ENCODE results near the gene R3HDM2. TPM values are rescaled to one million over a fixed set of nuclear protein-coding genes. Genes with fewer than 3 reads are reported as not detected.
A peak's percentile ranks its signal among the peaks of the same experiment; 100 is the strongest.
"Not testable (repeated sequence)": the region's sequence is repeated elsewhere in the genome, so short reads cannot be mapped to it uniquely, and the experiment has no call there.

R3HDM2 gene
- total RNA-seq, 1 experiment from 2014 or later, result 64.8 TPM

GRCh38 chr12:57369202-57369601, 61.6 kb downstream of the R3HDM2 start:
- intact Hi-C loops (cut with micrococcal nuclease), result no loop called here
- POLR2A ChIA-PET, result no interaction called here
- Mint-ChIP-seq H3K4me1 (ENCODE audit: insufficient read depth, unreplicated experiment) (no peaks in the 10 kb centered on the region), H3K36me3 (ENCODE audit: insufficient read depth, unreplicated experiment) (peaks cover 28% of the 10 kb centered on the region), H3K27me3 (ENCODE audit: insufficient read depth, unreplicated experiment) (no peaks in the 10 kb centered on the region), H3K4me3 (ENCODE audit: unreplicated experiment) (no peak overlapping the region), H3K9me3 (ENCODE audit: unreplicated experiment) (peaks cover 7% of the 10 kb centered on the region), H3K27ac (ENCODE audit: low read depth, unreplicated experiment) (no peak overlapping the region)
- CTCF ChIA-PET, result interaction anchor here (0.6 to 1.2 kb wide), 4 partner anchors 20 to 155 kb away, joined by 3 to 4 read pairs (median 3); no protein-coding TSS in a partner anchor
- no peak for DNase-seq (ENCODE audit: unreplicated experiment)
- BruUV-seq (replicated peaks), result no TSS peak
- no peak for TF ChIP-seq CTCF (IDR thresholded peaks at IDR 0.05; ENCODE audit: unreplicated experiment)

GRCh38 chr12:57368349-57369095, 62.3 kb downstream of the R3HDM2 start:
- POLR2A ChIA-PET, result no interaction called here
- no peak overlapping the region for H3K4me3 Mint-ChIP-seq (ENCODE audit: unreplicated experiment)
- no peak for TF ChIP-seq CTCF (IDR thresholded peaks at IDR 0.05; ENCODE audit: unreplicated experiment)
- intact Hi-C loops (cut with micrococcal nuclease), result no loop called here
- CTCF ChIA-PET, result interaction anchor here (0.7 to 1.2 kb wide), 4 partner anchors 21 to 155 kb away, joined by 3 to 4 read pairs (median 3); no protein-coding TSS in a partner anchor
- peaks cover 7% of the 10 kb centered on the region for H3K9me3 Mint-ChIP-seq (ENCODE audit: unreplicated experiment)
- peaks cover 28% of the 10 kb centered on the region for H3K36me3 Mint-ChIP-seq (ENCODE audit: insufficient read depth, unreplicated experiment)
- no peaks in the 10 kb centered on the region for H3K27me3 Mint-ChIP-seq (ENCODE audit: insufficient read depth, unreplicated experiment)
- DNase-seq (ENCODE audit: unreplicated experiment), result peak; percentile 24
- H3K4me1 Mint-ChIP-seq (ENCODE audit: insufficient read depth, unreplicated experiment), result no peaks in the 10 kb centered on the region
- H3K27ac Mint-ChIP-seq (ENCODE audit: low read depth, unreplicated experiment), result no peak overlapping the region
- no TSS peak for BruUV-seq (replicated peaks)

GRCh38 chr12:57367121-57367520, 63.7 kb downstream of the R3HDM2 start:
- ChIA-PET POLR2A (interaction anchor here (0.6 to 1.7 kb wide), 3 partner anchors 10 to 44 kb away, joined by 3 to 4 read pairs (median 3); no protein-coding TSS in a partner anchor), CTCF (interaction anchor here (1.1 kb wide), 1 partner anchor 85 kb away, joined by 4 read pairs; no protein-coding TSS in a partner anchor)
- BruUV-seq (replicated peaks), result no TSS peak
- Mint-ChIP-seq H3K9me3 (ENCODE audit: unreplicated experiment) (peaks cover 7% of the 10 kb centered on the region), H3K27ac (ENCODE audit: low read depth, unreplicated experiment) (no peak overlapping the region), H3K36me3 (ENCODE audit: insufficient read depth, unreplicated experiment) (peaks cover 28% of the 10 kb centered on the region), H3K4me3 (ENCODE audit: unreplicated experiment) (no peak overlapping the region), H3K27me3 (ENCODE audit: insufficient read depth, unreplicated experiment) (no peaks in the 10 kb centered on the region), H3K4me1 (ENCODE audit: insufficient read depth, unreplicated experiment) (no peaks in the 10 kb centered on the region)
- intact Hi-C loops (cut with micrococcal nuclease), result no loop called here
- no peak for TF ChIP-seq CTCF (IDR thresholded peaks at IDR 0.05; ENCODE audit: unreplicated experiment)
- no peak for DNase-seq (ENCODE audit: unreplicated experiment)

- BruUV-seq (replicated peaks), result no TSS peak
- no peak for TF ChIP-seq CTCF (IDR thresholded peaks at IDR 0.05; ENCODE audit: unreplicated experiment)
- Mint-ChIP-seq H3K9me3 (ENCODE audit: unreplicated experiment) (peaks cover 7% of the 10 kb centered on the region), H3K36me3 (ENCODE audit: insufficient read depth, unreplicated experiment) (peaks cover 22% of the 10 kb centered on the region), H3K27ac (ENCODE audit: low read depth, unreplicated experiment) (no peak overlapping the region), H3K27me3 (ENCODE audit: insufficient read depth, unreplicated experiment) (no peaks in the 10 kb centered on the region), H3K4me3 (ENCODE audit: unreplicated experiment) (no peak overlapping the region), H3K4me1 (ENCODE audit: insufficient read depth, unreplicated experiment) (no peaks in the 10 kb centered on the region)
- CTCF ChIA-PET, result no interaction called here
- POLR2A ChIA-PET, result interaction anchor here (1.7 kb wide), 1 partner anchor 23 kb away, joined by 4 read pairs; no protein-coding TSS in a partner anchor
- no peak for DNase-seq (ENCODE audit: unreplicated experiment)
- intact Hi-C loops (cut with micrococcal nuclease), result no loop called here
These were observed 64.5 kb downstream of the R3HDM2 start for GRCh38 chr12:57366315-57366714.

- intact Hi-C loops (cut with micrococcal nuclease); POLR2A ChIA-PET: not testable (repeated sequence)
These were observed 66.7 kb downstream of the R3HDM2 start for GRCh38 chr12:57364156-57364555.

More at GRCh38 chr12:57364156-57364555, 66.7 kb downstream of the R3HDM2 start:
- DNase-seq (ENCODE audit: unreplicated experiment); H3K4me3 Mint-ChIP-seq (ENCODE audit: unreplicated experiment); H3K27me3 Mint-ChIP-seq (ENCODE audit: insufficient read depth, unreplicated experiment); H3K27ac Mint-ChIP-seq (ENCODE audit: low read depth, unreplicated experiment); H3K9me3 Mint-ChIP-seq (ENCODE audit: unreplicated experiment); BruUV-seq (replicated peaks); CTCF ChIA-PET; H3K4me1 Mint-ChIP-seq (ENCODE audit: insufficient read depth, unreplicated experiment): not testable (repeated sequence)
- peaks cover 13% of the 10 kb centered on the region for H3K36me3 Mint-ChIP-seq (ENCODE audit: insufficient read depth, unreplicated experiment)
